ENCODE data around the gene CUX1.
"Not testable (repeated sequence)": the region's sequence is repeated elsewhere in the genome, so short reads cannot be mapped to it uniquely, and the experiment has no call there.

The CUX1 gene

GRCh38 chr7:102295346-102296178 is 478.1 kb downstream of the CUX1 start:
- H3K36me3 ChIP-seq (ENCODE audit: insufficient read depth, low read length): no peaks in the 10 kb centered on the region
- H3K9me3 ChIP-seq (ENCODE audit: control insufficient read depth, insufficient read depth, low read length): no peaks in the 10 kb centered on the region
- H3K9ac ChIP-seq (ENCODE audit: low read depth, low read length): no peak overlapping the region
- peaks cover 26% of the 10 kb centered on the region for H3K4me1 ChIP-seq (ENCODE audit: insufficient read depth, low read length)

GRCh38 chr7:102296179-102296438 is 478.7 kb downstream of the CUX1 start:
- no peaks in the 10 kb centered on the region for H3K9me3 ChIP-seq (ENCODE audit: control insufficient read depth, insufficient read depth, low read length)
- peaks cover 26% of the 10 kb centered on the region for H3K4me1 ChIP-seq (ENCODE audit: insufficient read depth, low read length)
- H3K36me3 ChIP-seq (ENCODE audit: insufficient read depth, low read length): no peaks in the 10 kb centered on the region
- H3K9ac ChIP-seq (ENCODE audit: low read depth, low read length): no peak overlapping the region

- Histone ChIP-seq H3K9ac (ENCODE audit: low read depth, low read length) (no peak overlapping the region), H3K4me1 (ENCODE audit: insufficient read depth, low read length) (peaks cover 22% of the 10 kb centered on the region), H3K9me3 (ENCODE audit: control insufficient read depth, insufficient read depth, low read length) (no peaks in the 10 kb centered on the region), H3K36me3 (ENCODE audit: insufficient read depth, low read length) (no peaks in the 10 kb centered on the region)
Observed at GRCh38 chr7:102296514-102296913, 479.1 kb downstream of the CUX1 start.

GRCh38 chr7:102297487-102298218 is 480.2 kb downstream of the CUX1 start:
- Histone ChIP-seq H3K4me1 (ENCODE audit: insufficient read depth, low read length) (peaks cover 19% of the 10 kb centered on the region), H3K9ac (ENCODE audit: low read depth, low read length) (no peak overlapping the region), H3K36me3 (ENCODE audit: insufficient read depth, low read length) (no peaks in the 10 kb centered on the region), H3K9me3 (ENCODE audit: control insufficient read depth, insufficient read depth, low read length) (no peaks in the 10 kb centered on the region)

- no peaks in the 10 kb centered on the region for H3K36me3 ChIP-seq (ENCODE audit: insufficient read depth, low read length)
- H3K4me1 ChIP-seq (ENCODE audit: insufficient read depth, low read length): peaks cover 9% of the 10 kb centered on the region
- no peak overlapping the region for H3K9ac ChIP-seq (ENCODE audit: low read depth, low read length)
- H3K9me3 ChIP-seq (ENCODE audit: control insufficient read depth, insufficient read depth, low read length): no peaks in the 10 kb centered on the region
Observed at GRCh38 chr7:102300643-102301221, 483.3 kb downstream of the CUX1 start.

- H3K36me3 ChIP-seq (ENCODE audit: insufficient read depth, low read length); H3K4me1 ChIP-seq (ENCODE audit: insufficient read depth, low read length); H3K9ac ChIP-seq (ENCODE audit: low read depth, low read length); H3K9me3 ChIP-seq (ENCODE audit: control insufficient read depth, insufficient read depth, low read length): not testable (repeated sequence)
Observed at GRCh38 chr7:102301367-102301766, 483.9 kb downstream of the CUX1 start.

GRCh38 chr7:102302025-102302424 is 484.6 kb downstream of the CUX1 start:
- H3K36me3 ChIP-seq (ENCODE audit: insufficient read depth, low read length): no peaks in the 10 kb centered on the region
- no peak overlapping the region for H3K9ac ChIP-seq (ENCODE audit: low read depth, low read length)
- H3K4me1 ChIP-seq (ENCODE audit: insufficient read depth, low read length): peaks cover 5% of the 10 kb centered on the region

GRCh38 chr7:102303669-102304422 is 486.4 kb downstream of the CUX1 start:
- Histone ChIP-seq H3K4me1 (ENCODE audit: insufficient read depth, low read length) (peaks cover 13% of the 10 kb centered on the region), H3K9me3 (ENCODE audit: control insufficient read depth, insufficient read depth, low read length) (no peaks in the 10 kb centered on the region), H3K9ac (ENCODE audit: low read depth, low read length) (no peak overlapping the region), H3K36me3 (ENCODE audit: insufficient read depth, low read length) (no peaks in the 10 kb centered on the region)

More at GRCh38 chr7:102302025-102302424, 484.6 kb downstream of the CUX1 start:
- no peaks in the 10 kb centered on the region for H3K9me3 ChIP-seq (ENCODE audit: control insufficient read depth, insufficient read depth, low read length)

- H3K36me3 ChIP-seq (ENCODE audit: insufficient read depth, low read length): no peaks in the 10 kb centered on the region
- peaks cover 13% of the 10 kb centered on the region for H3K4me1 ChIP-seq (ENCODE audit: insufficient read depth, low read length)
Observed at GRCh38 chr7:102304668-102305067, 487.2 kb downstream of the CUX1 start.

GRCh38 chr7:102305414-102306268 is 488.2 kb downstream of the CUX1 start:
- H3K4me1 ChIP-seq (ENCODE audit: insufficient read depth, low read length): peaks cover 13% of the 10 kb centered on the region
- no peak overlapping the region for H3K9ac ChIP-seq (ENCODE audit: low read depth, low read length)
- no peaks in the 10 kb centered on the region for H3K36me3 ChIP-seq (ENCODE audit: insufficient read depth, low read length)
- H3K9me3 ChIP-seq (ENCODE audit: control insufficient read depth, insufficient read depth, low read length): no peaks in the 10 kb centered on the region

More at GRCh38 chr7:102304668-102305067, 487.2 kb downstream of the CUX1 start:
- no peak overlapping the region for H3K9ac ChIP-seq (ENCODE audit: low read depth, low read length)
- H3K9me3 ChIP-seq (ENCODE audit: control insufficient read depth, insufficient read depth, low read length): no peaks in the 10 kb centered on the region

- H3K4me1 ChIP-seq (ENCODE audit: insufficient read depth, low read length): peaks cover 13% of the 10 kb centered on the region; the same call in 1 of the 2 replicates
- H3K36me3 ChIP-seq (ENCODE audit: insufficient read depth, low read length): no peaks in the 10 kb centered on the region
- peak overlapping the region; percentile 3; the same call in 1 of the 2 replicates for H3K9ac ChIP-seq (ENCODE audit: low read depth, low read length)
- H3K9me3 ChIP-seq (ENCODE audit: control insufficient read depth, insufficient read depth, low read length): no peaks in the 10 kb centered on the region
Observed at GRCh38 chr7:102306916-102307677, 489.7 kb downstream of the CUX1 start.

GRCh38 chr7:102310414-102310815 is 493.0 kb downstream of the CUX1 start:
- H3K36me3 ChIP-seq (ENCODE audit: insufficient read depth, low read length): no peaks in the 10 kb centered on the region
- no peak overlapping the region for H3K9ac ChIP-seq (ENCODE audit: low read depth, low read length)
- peaks cover 13% of the 10 kb centered on the region; the same call in 1 of the 2 replicates for H3K4me1 ChIP-seq (ENCODE audit: insufficient read depth, low read length)
- no peaks in the 10 kb centered on the region for H3K9me3 ChIP-seq (ENCODE audit: control insufficient read depth, insufficient read depth, low read length)

GRCh38 chr7:102312317-102312716 is 494.9 kb downstream of the CUX1 start:
- H3K4me1 ChIP-seq (ENCODE audit: insufficient read depth, low read length): peaks cover 6% of the 10 kb centered on the region; the same call in 1 of the 2 replicates

More at GRCh38 chr7:102312317-102312716, 494.9 kb downstream of the CUX1 start:
- no peaks in the 10 kb centered on the region for H3K36me3 ChIP-seq (ENCODE audit: insufficient read depth, low read length)
- H3K9ac ChIP-seq (ENCODE audit: low read depth, low read length): no peak overlapping the region
- no peaks in the 10 kb centered on the region for H3K9me3 ChIP-seq (ENCODE audit: control insufficient read depth, insufficient read depth, low read length)
